HG03103 (cell line): ENCODE measurements around the gene CLK2.
"Not testable (repeated sequence)": the region's sequence is repeated elsewhere in the genome, so short reads cannot be mapped to it uniquely, and the experiment has no call there.

Source experiments
- ATAC-seq: cut with Tn5 transposase; IDR thresholded peaks from one replicate; pipeline ENCODE4 v1.9.1; 2021; ENCODE audit warnings: low read depth; ENCODE audit not compliant: unreplicated experiment

CLK2 gene

DNA sequence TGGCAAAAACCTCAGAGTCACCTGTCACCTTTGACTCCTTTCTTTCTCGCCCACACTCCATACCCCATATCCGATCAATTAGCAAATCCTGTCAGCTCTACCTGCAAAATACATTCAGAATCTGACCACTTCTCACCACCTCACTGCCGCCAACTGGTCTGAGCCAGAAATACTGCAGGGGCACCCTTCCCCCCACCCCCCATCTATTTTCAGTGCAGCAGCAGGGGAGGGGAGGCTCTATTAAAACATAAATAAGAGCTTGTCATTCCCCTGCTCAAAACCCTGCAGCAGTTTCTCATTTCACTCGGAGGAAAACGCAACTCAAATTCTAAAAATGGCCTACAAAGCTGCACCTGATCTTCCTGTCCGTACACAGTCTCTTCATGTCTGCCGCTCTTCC is 24.1 kb upstream of the CLK2 start:
- ATAC-seq: no peak

GRCh38 chr1:155296661-155297060 is 23.4 kb upstream of the CLK2 start:
- no peak for ATAC-seq

DNA sequence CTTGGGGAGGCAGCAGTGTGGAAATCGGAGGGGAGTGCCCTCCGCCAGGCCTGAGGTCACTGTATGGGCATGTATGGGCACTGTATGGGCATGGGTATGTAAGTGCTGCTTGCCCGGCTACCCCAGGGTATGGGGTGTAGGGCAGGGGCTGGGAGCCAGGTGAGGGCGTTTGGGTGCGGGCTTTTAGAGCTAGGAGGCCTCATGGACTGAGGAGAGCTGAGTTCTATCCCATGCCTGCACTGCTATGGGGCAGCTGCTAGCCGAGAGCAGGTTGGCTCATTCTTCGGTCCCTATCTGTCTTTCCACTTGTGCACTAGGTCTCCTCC is 22.6 kb upstream of the CLK2 start:
- ATAC-seq: no peak

GRCh38 chr1:155295183-155295941 is 22.1 kb upstream of the CLK2 start:
- no peak for ATAC-seq

DNA sequence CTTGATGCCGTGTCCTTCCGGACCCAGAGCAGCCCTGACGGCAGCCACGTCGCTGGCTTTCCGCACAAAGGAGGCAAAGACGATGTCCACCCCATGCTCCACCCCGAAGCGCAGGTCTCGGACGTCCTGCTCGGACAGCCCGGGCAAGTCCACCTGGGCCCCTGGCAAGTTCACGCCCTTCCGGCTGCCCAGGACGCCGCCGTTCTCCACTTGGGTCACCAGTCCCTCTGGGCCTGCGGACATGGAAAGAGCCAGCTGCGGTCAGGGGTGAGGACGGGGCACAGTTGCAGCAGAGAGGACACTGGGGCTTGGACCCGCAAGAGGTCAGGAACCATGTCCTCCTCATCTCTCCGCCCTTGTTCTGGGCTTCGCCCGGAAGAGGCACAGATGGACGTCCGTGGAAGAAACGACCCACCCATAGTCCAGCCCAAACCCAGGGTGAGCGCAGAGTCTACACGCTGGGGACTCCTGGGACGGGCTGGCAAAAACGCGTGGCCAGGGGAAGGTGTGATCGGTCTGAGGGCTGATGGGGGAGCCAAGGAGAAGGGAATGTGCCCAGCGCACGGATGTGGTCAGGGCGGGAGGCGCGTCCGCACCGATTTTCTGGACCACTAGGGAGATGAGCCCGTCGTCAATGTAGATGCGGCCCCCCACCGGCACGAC is 21.3 kb upstream of the CLK2 start:
- ATAC-seq: no peak

DNA sequence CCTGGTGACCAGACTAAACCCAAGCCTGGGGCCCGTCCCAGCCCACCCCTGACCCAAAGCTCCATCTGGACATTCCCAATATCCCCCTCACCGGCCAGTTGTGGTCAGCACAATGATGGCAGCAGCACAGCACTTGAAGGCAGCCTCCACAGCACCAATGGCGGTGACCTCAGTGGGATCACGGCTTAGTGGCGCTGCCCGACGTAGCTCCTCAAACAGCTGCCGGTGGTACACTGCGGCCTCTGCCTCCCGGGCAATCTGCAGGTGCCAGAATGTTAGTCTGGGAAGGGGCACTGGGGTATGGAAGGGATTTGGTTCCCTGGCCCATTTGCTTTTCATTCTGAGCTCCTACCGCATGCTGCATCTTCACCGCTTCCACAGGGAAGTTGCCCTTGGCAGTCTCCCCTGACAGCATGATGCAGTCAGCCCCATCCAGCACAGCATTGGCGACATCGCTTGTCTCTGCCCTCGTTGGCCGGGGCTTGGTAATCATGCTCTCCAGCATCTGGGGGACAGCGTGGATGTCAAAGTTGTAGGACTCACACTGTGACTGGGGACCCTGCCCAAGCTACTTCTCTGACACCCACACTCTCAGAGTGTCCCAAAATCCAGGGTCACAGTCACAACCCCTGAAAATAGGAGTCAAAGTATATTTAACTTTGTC is 19.9 kb upstream of the CLK2 start:
- no peak for ATAC-seq

- not testable (repeated sequence) for ATAC-seq
Observed at GRCh38 chr1:155291006-155291405, 17.7 kb upstream of the CLK2 start.

GRCh38 chr1:155287987-155288543 is 14.8 kb upstream of the CLK2 start:
- ATAC-seq: no peak

DNA sequence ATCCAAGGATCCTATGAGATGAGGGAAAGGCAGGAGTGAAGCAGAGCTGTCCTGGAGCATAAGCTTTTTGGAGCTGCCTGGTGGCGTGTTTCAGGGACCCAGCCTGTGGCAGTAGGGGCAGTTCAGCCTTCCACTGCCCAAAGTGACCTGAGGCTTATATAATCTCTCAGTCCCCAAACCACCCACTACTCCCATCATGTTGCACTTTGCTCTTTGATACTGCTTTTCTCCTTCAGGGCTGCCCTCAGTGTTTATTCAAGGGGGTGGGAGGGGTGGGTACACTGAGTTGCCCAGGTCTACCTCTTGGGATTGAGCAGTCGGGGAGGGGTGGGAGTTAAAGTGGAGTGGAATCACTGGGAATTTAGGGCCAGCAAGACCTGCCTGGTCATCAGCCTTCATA is 13.2 kb upstream of the CLK2 start:
- no peak for ATAC-seq

GRCh38 chr1:155285631-155286044 is 12.3 kb upstream of the CLK2 start:
- no peak for ATAC-seq

DNA sequence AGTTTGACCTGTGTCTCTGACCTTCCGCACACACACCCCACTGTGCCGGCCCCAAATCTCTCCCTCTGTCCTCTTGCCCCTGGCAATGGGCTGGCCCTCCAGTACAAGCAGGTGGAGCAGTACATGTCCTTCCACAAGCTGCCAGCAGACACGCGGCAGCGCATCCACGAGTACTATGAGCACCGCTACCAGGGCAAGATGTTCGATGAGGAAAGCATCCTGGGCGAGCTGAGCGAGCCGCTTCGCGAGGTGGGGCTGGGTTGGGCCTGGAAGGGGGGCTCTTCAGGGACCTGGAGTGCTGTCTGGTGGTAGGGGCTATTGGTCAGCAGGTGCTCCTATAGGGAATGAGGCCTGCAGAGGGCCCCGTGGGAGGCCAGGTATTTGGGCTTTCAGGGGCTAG is 11.8 kb upstream of the CLK2 start:
- no peak for ATAC-seq

- ATAC-seq: no peak
Observed at GRCh38 chr1:155284476-155284875, 11.2 kb upstream of the CLK2 start.

- ATAC-seq: no peak
Observed at GRCh38 chr1:155282488-155283091, 9.3 kb upstream of the CLK2 start.

- ATAC-seq: no peak
Observed at GRCh38 chr1:155279268-155279667, 6.0 kb upstream of the CLK2 start.

DNA sequence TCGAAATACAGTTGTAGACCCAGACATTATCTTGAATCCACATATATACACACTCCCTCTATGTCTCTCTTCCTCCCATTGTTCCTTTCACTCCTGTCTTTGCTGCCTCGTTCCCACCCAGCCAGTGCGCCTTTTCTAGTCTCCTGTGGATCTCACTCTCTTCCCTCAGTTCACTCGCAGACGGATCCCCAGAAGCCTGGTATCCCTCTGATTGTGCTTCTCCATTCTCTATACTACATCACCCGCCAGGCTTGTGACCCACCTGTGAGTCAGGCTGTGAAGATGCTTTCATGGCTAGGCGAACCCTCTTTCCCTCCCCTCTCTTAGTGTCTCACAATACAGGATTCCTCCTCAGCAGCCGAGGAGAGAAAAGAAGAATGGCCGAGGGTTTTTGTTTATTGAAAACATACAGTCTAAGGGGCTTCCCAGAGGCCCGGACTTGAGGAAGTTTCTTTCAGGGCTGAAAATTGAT is 5.4 kb upstream of the CLK2 start:
- no peak for ATAC-seq

- ATAC-seq: no peak
Observed at GRCh38 chr1:155277902-155278688, 4.8 kb upstream of the CLK2 start.

- ATAC-seq: peak; percentile 46
Observed at GRCh38 chr1:155277070-155277901, 4.0 kb upstream of the CLK2 start, which contains the start of gene HCN3. HCN3 (plus strand) TSS chr1:155277463; CDS start chr1:155277591, 128 bp downstream.

- peak; percentile 34 for ATAC-seq
Observed at GRCh38 chr1:155272466-155273342, 600 bp downstream of the CLK2 start.
